GM23248 (cell line): Measurements from ENCODE around the gene TRAFD1. TPM values are rescaled to one million over a fixed set of nuclear protein-coding genes. Genes with fewer than 3 reads are reported as not detected.

ENCODE experiments used
- DNase-seq: peaks from one replicate; pipeline ENCODE4 v3.0.0-alpha.2; 2015
- H2AFZ ChIP-seq: fragments of 200-600 bp; sonication (generic); 2 replicates; pipeline ENCODE4 v1.6.1; 2016; ENCODE audit warnings: antibody characterized with exemption
- H3F3A ChIP-seq: fragments of 200-600 bp; sonication (generic); 2 replicates; pipeline ENCODE4 v1.6.1; 2016; ENCODE audit warnings: mild to moderate bottlenecking, antibody characterized with exemption, mixed run types; ENCODE audit not compliant: insufficient read depth
- H3K27ac ChIP-seq: fragments of 200-600 bp; sonication (generic); 2 replicates; pipeline ENCODE4 v1.5.1; 2016; ENCODE audit warnings: mild to moderate bottlenecking
- H3K27me3 ChIP-seq: fragments of 200-600 bp; sonication (generic); replicated peaks from 2 replicates; pipeline ENCODE4 v1.6.1; 2016; ENCODE audit warnings: mild to moderate bottlenecking; ENCODE audit not compliant: insufficient read depth
- H3K36me3 ChIP-seq: fragments of 200-600 bp; sonication (generic); 2 replicates; pipeline ENCODE4 v1.6.1; 2016; ENCODE audit warnings: low read depth, mild to moderate bottlenecking
- H3K4me1 ChIP-seq: fragments of 200-600 bp; sonication (generic); 2 replicates; pipeline ENCODE4 v1.6.1; 2016; ENCODE audit warnings: mild to moderate bottlenecking; ENCODE audit not compliant: insufficient read depth
- H3K4me2 ChIP-seq: fragments of 200-600 bp; sonication (generic); one replicate; pipeline ENCODE4 v1.6.1; 2016; ENCODE audit warnings: mild to moderate bottlenecking; ENCODE audit not compliant: unreplicated experiment
- H3K4me3 ChIP-seq: fragments of 200-600 bp; sonication (generic); 2 replicates; pipeline ENCODE4 v1.5.1; 2016; ENCODE audit warnings: mild to moderate bottlenecking
- H3K79me2 ChIP-seq: fragments of 200-600 bp; sonication (generic); 2 replicates; pipeline ENCODE4 v1.6.1; 2016; ENCODE audit warnings: mild to moderate bottlenecking; ENCODE audit not compliant: insufficient read depth
- H3K9ac ChIP-seq: fragments of 200-600 bp; sonication (generic); 2 replicates; pipeline ENCODE4 v1.6.1; 2016; ENCODE audit warnings: mild to moderate bottlenecking
- H3K9me2 ChIP-seq: fragments of 200-600 bp; sonication (generic); 2 replicates; pipeline ENCODE4 v1.6.1; 2016; ENCODE audit warnings: mixed run types, mild to moderate bottlenecking, moderate library complexity; ENCODE audit not compliant: insufficient read depth
- H3K9me3 ChIP-seq: fragments of 200-600 bp; sonication (generic); one replicate; pipeline ENCODE4 v1.6.1; 2017; ENCODE audit warnings: low read depth
- H4K20me1 ChIP-seq: fragments of 200-600 bp; sonication (generic); 2 replicates; pipeline ENCODE4 v1.6.0; 2016; ENCODE audit not compliant: insufficient read depth
- EZH2 ChIP-seq: fragments of 200-600 bp; sonication (generic); IDR thresholded peaks from 2 replicates; pipeline ENCODE4 v1.6.1; 2018; ENCODE audit warnings: antibody characterized with exemption, mild to moderate bottlenecking; ENCODE audit not compliant: insufficient read depth, poor library complexity, severe bottlenecking
- EZH2phosphoT487 ChIP-seq: fragments of 200-600 bp; sonication (generic); IDR thresholded peaks from 2 replicates; pipeline ENCODE4 v1.6.1; 2018; ENCODE audit warnings: antibody characterized with exemption, moderate library complexity, mild to moderate bottlenecking, low read depth; ENCODE audit not compliant: insufficient read depth
- WGBS, 2 experiments: methylation state at CpG; one replicate each; pipeline ENCODE4 v1.1.6; 2015 to 2017; ENCODE audit warnings: low lambda C conversion rate in 2 of 2, low coverage in 1 of 2; ENCODE audit errors: missing lambda C conversion rate in 2 of 2; 5-methylcytosine and 5-hydroxymethylcytosine counted together
- in situ Hi-C: fragments of 300-500 bp; cut with MboI; formaldehyde crosslinking; loops from 2 replicates; pipeline ENCODE4 v1.15.0; 2020
- polyA plus RNA-seq: library from polyadenylated mRNA; unstranded; fragments of >200 nt; fragmentation: Nextera tagmentation; extraction: Ambion mirVana; gene quantifications from 2 replicates; pipeline ENCODE4 v1.2.1, GENCODE V29; 2016
- total RNA-seq: library from RNA; depleted of rRNA; stranded (reverse); fragments of >200 nt; shearing (Covaris generic); gene quantifications from 2 replicates; pipeline ENCODE4 v1.2.3, GENCODE V29; 2014

TRAFD1 gene
- total and polyA plus RNA-seq, 2 experiments from 2014 or later = 31.7 to 34.2 TPM

DNA sequence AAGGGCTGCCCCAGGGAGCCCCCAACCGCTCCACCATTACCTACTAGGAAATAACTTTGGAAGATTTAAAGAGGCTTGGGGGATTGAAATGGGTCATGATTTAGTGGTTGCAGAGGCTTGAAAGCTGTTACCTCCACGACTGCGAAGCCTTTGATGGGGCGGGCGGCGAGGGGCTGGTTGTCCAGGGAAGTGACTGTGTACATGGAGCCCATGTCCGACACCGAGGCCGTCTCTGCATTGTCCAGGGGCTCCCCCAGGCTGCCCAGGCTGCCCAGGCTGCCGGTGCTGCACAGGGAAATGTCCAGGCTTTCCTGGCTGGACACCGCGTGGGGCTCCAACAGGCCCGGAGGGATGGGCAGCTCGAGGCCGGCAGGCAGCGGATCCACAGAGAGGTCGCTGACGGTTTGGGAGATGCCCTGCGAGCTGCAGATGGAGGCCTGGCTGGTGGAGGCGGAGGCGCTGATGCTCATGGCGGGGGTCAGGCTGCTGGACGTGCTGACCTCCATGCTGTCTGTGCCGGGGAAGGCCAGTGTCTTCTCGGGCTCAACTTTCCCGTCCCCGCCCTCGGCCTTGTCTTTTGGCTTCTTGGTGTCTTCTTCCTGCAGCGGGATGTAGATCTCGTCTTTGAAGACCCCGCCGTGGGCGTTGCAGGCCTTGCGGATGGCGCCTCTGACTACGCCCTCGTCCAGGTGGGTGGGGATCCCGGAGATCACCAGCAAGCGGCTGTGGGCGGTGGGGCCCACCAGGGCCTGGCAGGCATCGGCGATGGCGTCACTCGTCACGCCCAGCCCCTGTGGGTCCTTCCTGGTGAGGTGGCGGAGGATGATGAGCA, 58.9 kb downstream of the TRAFD1 start:
- Histone ChIP-seq H3K4me2 (no peak overlapping the region), H3F3A (peaks cover 13% of the 10 kb centered on the region; the same call in 1 of the 2 replicates), H3K27ac (peak overlapping the region; percentile 46; the same call in 1 of the 2 replicates), H3K4me1 (peaks cover 11% of the 10 kb centered on the region; the same call in 1 of the 2 replicates), H3K9me2 (no peaks in the 10 kb centered on the region), H4K20me1 (no peaks in the 10 kb centered on the region), H3K36me3 (peaks cover 10% of the 10 kb centered on the region; the same call in 1 of the 2 replicates), H3K27me3 (no peaks in the 10 kb centered on the region), H3K9me3 (no peaks in the 10 kb centered on the region), H3K4me3 (no peak overlapping the region), H2AFZ (no peak overlapping the region), H3K9ac (no peak overlapping the region), H3K79me2 (no peaks in the 10 kb centered on the region)
- TF ChIP-seq EZH2 (no peak), EZH2phosphoT487 (no peak)
- no peak for DNase-seq
- in situ Hi-C loops = no loop called here
- WGBS, 2 experiments = 94 to 98% methylated on average over 39 to 45 of the region's 46 CpGs

GRCh38 chr12:112185093-112185923, 59.9 kb downstream of the TRAFD1 start:
- peaks cover 10% of the 10 kb centered on the region; the same call in 1 of the 2 replicates for H3K36me3 ChIP-seq
- H3K27ac ChIP-seq = no peak overlapping the region
- no peaks in the 10 kb centered on the region for H3K9me3 ChIP-seq
- no peaks in the 10 kb centered on the region for H3K79me2 ChIP-seq
- H3K4me1 ChIP-seq = peaks cover 11% of the 10 kb centered on the region; the same call in 1 of the 2 replicates
- no peaks in the 10 kb centered on the region for H3K9me2 ChIP-seq
- H3K9ac ChIP-seq = no peak overlapping the region
- peaks cover 13% of the 10 kb centered on the region; the same call in 1 of the 2 replicates for H3F3A ChIP-seq
- no peak overlapping the region for H2AFZ ChIP-seq
- H3K4me2 ChIP-seq = no peak overlapping the region
- TF ChIP-seq EZH2phosphoT487 (no peak), EZH2 (no peak)
- 93 to 95% methylated on average over 26 of the region's 26 CpGs for WGBS, 2 experiments
- in situ Hi-C loops = no loop called here
- no peak for DNase-seq
- H3K4me3 ChIP-seq = no peak overlapping the region
- H4K20me1 ChIP-seq = no peaks in the 10 kb centered on the region
- H3K27me3 ChIP-seq = no peaks in the 10 kb centered on the region

DNA sequence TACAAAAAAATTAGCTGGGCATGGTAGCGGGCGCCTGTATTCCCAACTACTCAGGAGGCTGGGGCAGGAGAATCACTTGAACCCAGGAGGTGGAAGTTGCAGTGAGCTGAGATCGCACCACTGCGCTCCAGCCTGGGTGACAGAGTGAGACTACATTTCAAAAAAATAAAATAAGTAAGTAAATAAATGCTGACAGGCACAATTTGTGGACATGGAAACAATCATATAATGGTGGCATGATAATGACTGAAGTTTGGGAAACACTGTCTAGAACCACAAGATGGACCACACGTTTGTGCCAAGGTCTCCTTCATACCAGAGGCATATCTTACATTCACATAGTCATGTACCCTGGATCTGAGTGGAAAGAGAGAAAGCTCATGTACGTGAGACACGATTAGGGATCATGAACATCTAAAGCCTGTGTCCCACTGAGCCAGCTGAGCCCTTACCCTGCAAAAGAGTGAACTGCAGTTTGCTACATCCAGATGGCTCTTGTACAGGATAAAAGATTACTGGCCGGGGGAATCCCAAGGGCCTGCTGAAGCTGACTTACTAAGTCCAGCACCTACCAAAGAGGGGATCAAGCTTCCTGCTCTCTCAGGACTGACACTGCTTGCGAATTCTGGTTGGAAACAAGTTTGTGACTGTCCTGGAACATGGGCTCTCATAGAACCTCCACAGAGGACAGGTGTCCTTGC, 62.9 kb downstream of the TRAFD1 start:
- in situ Hi-C loops = no loop called here
- Histone ChIP-seq H3K9me3 (no peaks in the 10 kb centered on the region), H3K9ac (no peak overlapping the region), H3F3A (peaks cover 6% of the 10 kb centered on the region; the same call in 1 of the 2 replicates), H2AFZ (no peak overlapping the region), H3K27ac (no peak overlapping the region), H4K20me1 (no peaks in the 10 kb centered on the region), H3K4me1 (peaks cover 5% of the 10 kb centered on the region; the same call in 1 of the 2 replicates), H3K4me3 (no peak overlapping the region), H3K9me2 (no peaks in the 10 kb centered on the region), H3K27me3 (no peaks in the 10 kb centered on the region), H3K36me3 (peaks cover 10% of the 10 kb centered on the region; the same call in 1 of the 2 replicates), H3K79me2 (no peaks in the 10 kb centered on the region), H3K4me2 (no peak overlapping the region)
- TF ChIP-seq EZH2phosphoT487 (no peak), EZH2 (no peak)
- DNase-seq = no peak
- WGBS, 2 experiments = 88 to 89% methylated on average over 9 of the region's 9 CpGs
